ENCODE measurements around the gene MINDY3. TPM values are rescaled to one million over a fixed set of nuclear protein-coding genes. Genes with fewer than 3 reads are reported as not detected.

Gene MINDY3
- total RNA-seq, 4 donors from 2014 or later, result 14.6 to 23.5 (median 21.3) TPM

DNA sequence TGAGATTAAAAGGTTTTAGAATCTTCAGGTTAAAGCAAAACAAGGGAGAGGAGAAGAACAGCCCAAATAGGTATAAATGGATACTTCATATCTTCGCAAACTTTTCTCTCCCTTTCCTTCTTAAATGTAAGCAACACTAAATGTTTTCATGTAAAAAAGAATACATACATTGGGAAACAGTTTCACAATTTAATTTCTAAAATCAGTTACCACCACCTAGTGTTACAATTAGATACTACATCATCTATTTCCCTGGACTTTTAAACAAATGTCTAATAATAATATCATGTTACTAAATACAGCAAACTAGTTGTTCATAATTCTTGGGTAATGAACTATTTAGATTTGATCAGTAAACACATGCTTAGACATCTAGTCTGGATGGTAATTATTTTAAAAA is 35.8 kb downstream of the MINDY3 start:
- DNase-seq (ENCODE audit: low spot score in 2 of 2), result no peak
- TF ChIP-seq CTCF (IDR thresholded peaks at IDR 0.05) (no peak), POLR2A (IDR thresholded peaks at IDR 0.05) (no peak)
- WGBS, 2 donors, result 66 to 88% methylated on average over 1 of the region's 1 CpG
- intact Hi-C loops (cut with DNase I; ENCODE audit: low total_unique reads), result no loop called here
- H3K4me3 ChIP-seq (ENCODE audit: low read depth, poor library complexity, severe bottlenecking), result no peak overlapping the region

DNA sequence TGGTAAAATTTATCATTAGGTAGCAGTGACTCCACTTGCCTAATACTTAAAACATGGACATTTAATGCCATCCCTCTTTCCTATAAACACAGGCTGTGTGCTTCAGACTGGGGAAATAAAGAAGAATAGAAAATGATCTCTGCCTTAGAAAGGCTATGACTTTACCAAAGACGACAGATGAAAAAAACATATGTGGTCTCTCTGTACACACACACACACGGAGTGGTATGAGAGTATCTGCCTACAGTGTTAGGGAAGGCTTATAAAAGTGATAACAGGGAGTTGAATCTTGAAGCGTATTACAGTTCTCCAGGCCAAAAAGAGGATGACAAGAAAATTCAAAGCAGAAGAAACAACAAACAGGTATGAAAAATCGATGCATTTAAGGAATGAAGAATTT is 38.2 kb downstream of the MINDY3 start:
- no peak for TF ChIP-seq POLR2A (IDR thresholded peaks at IDR 0.05)
- TF ChIP-seq CTCF (IDR thresholded peaks at IDR 0.05), result no peak
- WGBS, 2 donors, result 80 to 90% methylated on average over 4 of the region's 4 CpGs
- intact Hi-C loops (cut with DNase I; ENCODE audit: low total_unique reads), result no loop called here
- H3K4me3 ChIP-seq (ENCODE audit: low read depth, poor library complexity, severe bottlenecking), result no peak overlapping the region
- no peak for DNase-seq (ENCODE audit: low spot score in 2 of 2)

DNA sequence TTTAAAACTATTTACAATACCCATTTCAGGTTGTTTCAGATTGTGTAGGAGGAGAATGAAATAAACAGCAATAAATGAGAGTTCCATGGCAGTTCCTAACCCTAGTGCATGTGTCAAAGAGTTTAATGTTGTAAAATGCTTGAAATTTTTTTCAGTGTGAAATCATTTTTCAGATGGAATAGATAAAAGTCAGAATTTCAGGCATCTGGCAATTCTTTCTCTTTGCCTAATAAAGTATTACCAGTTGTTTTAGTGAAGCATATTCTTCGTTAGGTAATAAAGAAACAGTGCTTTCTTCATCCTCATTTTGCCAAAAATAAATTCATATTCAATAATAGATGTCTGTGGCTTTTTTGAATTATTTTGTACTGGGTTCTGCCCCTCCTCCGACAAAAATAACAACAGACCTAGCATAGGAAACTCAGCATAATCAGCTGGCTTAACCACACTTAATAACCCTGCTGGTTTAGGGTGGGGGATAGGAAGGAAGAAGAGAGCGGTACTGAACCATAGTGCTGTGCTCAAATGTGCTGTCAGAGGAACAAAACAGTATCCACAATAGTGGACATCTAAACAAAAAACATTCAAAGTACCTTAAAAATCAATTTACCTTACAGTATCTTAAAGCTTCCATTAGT is 39.1 kb downstream of the MINDY3 start:
- intact Hi-C loops (cut with DNase I; ENCODE audit: low total_unique reads), result no loop called here
- no peak overlapping the region for H3K4me3 ChIP-seq (ENCODE audit: low read depth, poor library complexity, severe bottlenecking)
- WGBS, 2 donors, result 66 to 74% methylated on average over 3 of the region's 3 CpGs
- TF ChIP-seq POLR2A (IDR thresholded peaks at IDR 0.05) (no peak), CTCF (IDR thresholded peaks at IDR 0.05) (no peak)
- DNase-seq (ENCODE audit: low spot score in 2 of 2), result no peak

DNA sequence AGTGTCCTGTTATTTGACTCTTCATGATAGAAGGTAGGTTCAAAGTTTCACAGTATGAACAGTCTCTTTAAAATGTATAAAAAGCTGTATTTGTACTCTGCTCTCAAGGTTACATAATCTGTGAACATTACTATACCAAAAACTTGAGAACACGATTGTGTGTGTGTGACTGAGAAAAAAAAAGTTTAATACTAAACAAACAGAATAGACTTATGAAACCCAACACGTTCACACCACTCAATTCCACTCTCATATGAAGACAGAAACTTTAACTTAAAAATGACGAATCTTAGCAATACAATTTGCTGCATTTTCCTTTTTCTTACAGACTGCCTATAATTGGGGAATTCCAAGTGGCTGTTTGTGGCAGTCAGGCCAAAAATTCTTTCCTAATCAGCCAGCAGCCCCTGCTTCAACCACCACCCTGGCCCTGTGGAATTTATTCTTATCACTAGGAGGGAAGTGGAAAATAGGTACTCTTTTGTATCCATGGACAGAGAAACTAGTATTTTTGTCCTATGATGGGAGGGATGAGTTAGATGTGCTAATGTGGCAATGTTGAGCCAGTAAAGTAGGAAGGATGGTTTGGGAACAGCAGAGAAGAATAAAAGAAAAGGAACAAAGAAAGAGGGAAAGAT is 42.8 kb downstream of the MINDY3 start:
- TF ChIP-seq CTCF (IDR thresholded peaks at IDR 0.05), result no peak
- TF ChIP-seq POLR2A (IDR thresholded peaks at IDR 0.05), result no peak
- WGBS, 2 donors, result 66 to 74% methylated on average over 3 of the region's 3 CpGs
- DNase-seq (ENCODE audit: low spot score in 2 of 2), result no peak
- H3K4me3 ChIP-seq (ENCODE audit: low read depth, poor library complexity, severe bottlenecking), result no peak overlapping the region
- intact Hi-C loops (cut with DNase I; ENCODE audit: low total_unique reads), result no loop called here

GRCh38 chr10:15815242-15815885 is 44.9 kb downstream of the MINDY3 start:
- intact Hi-C loops (cut with DNase I; ENCODE audit: low total_unique reads), result no loop called here
- no peak overlapping the region for H3K4me3 ChIP-seq (ENCODE audit: low read depth, poor library complexity, severe bottlenecking)
- WGBS, 2 donors, result 84 to 85% methylated on average over 6 of the region's 6 CpGs
- DNase-seq (ENCODE audit: low spot score in 2 of 2), result no peak
- TF ChIP-seq CTCF (IDR thresholded peaks at IDR 0.05), result no peak
- TF ChIP-seq POLR2A (IDR thresholded peaks at IDR 0.05), result no peak
